IMR-90 (cell line): ENCODE data around the gene USP43. TPM values are rescaled to one million over a fixed set of nuclear protein-coding genes. Genes with fewer than 3 reads are reported as not detected.

Experiments
- ATAC-seq: fragments of 200-7000 bp; cut with Tn5 transposase; 2 replicates; pipeline ENCODE4 v1.9.1; 2020; ENCODE audit warnings: low read depth, mild to moderate bottlenecking, moderate library complexity
- BruUV-seq: library from RNA; stranded (reverse); fragments of 400-500 nt; replicated peaks from 2 replicates; lab custom pipeline; 2021; lab: Mats Ljungman, UMichigan
- CTCF ChIA-PET: fragments of 300-600 bp; formaldehyde crosslinking; extraction: SDS; loops from one replicate; lab custom pipeline; 2021; ENCODE audit warnings: antibody characterized with exemption; lab: Yijun Ruan, JAX
- POLR2A ChIA-PET: fragments of 300-600 bp; sonication (Branson Sonifier 250); formaldehyde crosslinking; loops from one replicate; lab custom pipeline; 2022; ENCODE audit warnings: antibody characterized with exemption; ENCODE audit not compliant: unreplicated experiment; lab: Charles Lee
- DNase-seq: peaks from one replicate; pipeline ENCODE4 v3.0.0; 2013
- H2AFZ ChIP-seq: replicated peaks from 2 replicates; pipeline ENCODE3; 2013; ENCODE audit warnings: low read length, mild to moderate bottlenecking; ENCODE audit not compliant: poor library complexity
- H2AK5ac ChIP-seq: 2 replicates; pipeline ENCODE4 v1.6.1; 2013; ENCODE audit warnings: low read depth, low read length, inconsistent platforms
- H2AK9ac ChIP-seq: replicated peaks from 2 replicates; pipeline ENCODE3; 2013; ENCODE audit warnings: mild to moderate bottlenecking, low read depth, low read length, moderate library complexity; ENCODE audit not compliant: poor library complexity
- H2BK120ac ChIP-seq: 2 replicates; pipeline ENCODE4 v1.6.1; 2013; ENCODE audit warnings: low read depth, low read length, inconsistent platforms
- H2BK15ac ChIP-seq: 3 replicates; pipeline ENCODE4 v1.6.1; 2013; ENCODE audit warnings: low read depth, low read length, inconsistent platforms
- H2BK20ac ChIP-seq: 2 replicates; pipeline ENCODE4 v1.6.1; 2013; ENCODE audit warnings: low read depth, mild to moderate bottlenecking, inconsistent platforms, low read length, moderate library complexity
- H2BK5ac ChIP-seq: 2 replicates; pipeline ENCODE4 v1.6.1; 2013; ENCODE audit warnings: mild to moderate bottlenecking, low read depth, low read length, inconsistent platforms; ENCODE audit not compliant: poor library complexity, severe bottlenecking
- H3K14ac ChIP-seq: replicated peaks from 2 replicates; pipeline ENCODE4 v1.6.1; 2013; ENCODE audit warnings: low read depth, low read length, inconsistent platforms
- H3K18ac ChIP-seq: 2 replicates; pipeline ENCODE4 v1.6.1; 2013; ENCODE audit warnings: low read depth, low read length, control low read depth
- H3K23ac ChIP-seq: 2 replicates; pipeline ENCODE4 v1.6.1; 2013; ENCODE audit warnings: low read depth, low read length, inconsistent platforms
- H3K27ac ChIP-seq: 2 replicates; pipeline ENCODE4 v1.5.1; 2013; ENCODE audit warnings: mild to moderate bottlenecking, control low read depth, low read length; ENCODE audit not compliant: insufficient read depth
- H3K27me3 ChIP-seq: 2 replicates; pipeline ENCODE4 v1.6.1; 2013; ENCODE audit warnings: low read length; ENCODE audit not compliant: control insufficient read depth, insufficient read depth
- H3K36me3 ChIP-seq: 2 replicates; pipeline ENCODE4 v1.6.1; 2013; ENCODE audit warnings: low read length, mixed read lengths; ENCODE audit not compliant: control insufficient read depth, insufficient read depth
- H3K4ac ChIP-seq: 2 replicates; pipeline ENCODE4 v1.6.1; 2013; ENCODE audit warnings: low read depth, low read length, inconsistent platforms
- H3K4me1 ChIP-seq: 2 replicates; pipeline ENCODE4 v1.6.1; 2013; ENCODE audit warnings: low read length, mixed read lengths; ENCODE audit not compliant: control insufficient read depth, insufficient read depth
- H3K4me2 ChIP-seq: 2 replicates; pipeline ENCODE4 v1.6.1; 2013; ENCODE audit warnings: low read depth, mild to moderate bottlenecking, control low read depth, low read length, moderate library complexity
- H3K4me3 ChIP-seq: 2 replicates; pipeline ENCODE4 v1.5.1; 2013; ENCODE audit warnings: low read depth, mild to moderate bottlenecking, control low read depth, low read length, moderate library complexity; ENCODE audit not compliant: insufficient read depth
- H3K56ac ChIP-seq: 2 replicates; pipeline ENCODE4 v1.6.1; 2013; ENCODE audit warnings: low read length, inconsistent platforms; ENCODE audit not compliant: insufficient read depth; ENCODE audit errors: extremely low read depth
- H3K79me1 ChIP-seq, 2 experiments: 2 replicates each; pipeline ENCODE4 v1.6.1; 2013; ENCODE audit warnings: low read length in 2 of 2, inconsistent platforms in 1 of 2, low read depth in 1 of 2
- H3K9ac ChIP-seq: 2 replicates; pipeline ENCODE4 v1.6.1; 2013; ENCODE audit warnings: low read depth, low read length, control low read depth
- H3K9me1 ChIP-seq: 2 replicates; pipeline ENCODE4 v1.6.1; 2013; ENCODE audit warnings: low read length, inconsistent platforms; ENCODE audit not compliant: insufficient read depth
- H3K9me3 ChIP-seq: 2 replicates; pipeline ENCODE4 v1.6.1; 2013; ENCODE audit warnings: low read length; ENCODE audit not compliant: control insufficient read depth, insufficient read depth
- H4K20me1 ChIP-seq: 2 replicates; pipeline ENCODE4 v1.6.1; 2013; ENCODE audit warnings: low read length, inconsistent platforms; ENCODE audit not compliant: insufficient read depth
- H4K5ac ChIP-seq: 2 replicates; pipeline ENCODE4 v1.6.1; 2013; ENCODE audit warnings: mild to moderate bottlenecking, low read depth, low read length, control low read depth
- H4K8ac ChIP-seq, 2 experiments: 2 replicates each; pipeline ENCODE4 v1.6.1; 2013; ENCODE audit warnings: low read depth in 2 of 2, low read length in 2 of 2, control low read depth in 1 of 2, inconsistent platforms in 1 of 2
- H4K91ac ChIP-seq: 2 replicates; pipeline ENCODE4 v1.6.1; 2013; ENCODE audit warnings: low read depth, low read length, inconsistent platforms; ENCODE audit not compliant: insufficient read depth
- BHLHE40 ChIP-seq: fragments of 150-350 bp; IDR thresholded peaks from 2 replicates; pipeline ENCODE4 v1.6.1; 2016; ENCODE audit warnings: mild to moderate bottlenecking, low read depth, low read length
- CEBPB ChIP-seq: IDR thresholded peaks from 2 replicates; pipeline ENCODE4 v1.6.1; 2012; ENCODE audit warnings: low read depth, low read length, improper control_type of control experiment
- FOS ChIP-seq: fragments of 150-350 bp; IDR thresholded peaks from 2 replicates; pipeline ENCODE4 v1.6.1; 2016; ENCODE audit warnings: low read depth, low read length
- MAFK ChIP-seq: IDR thresholded peaks from 2 replicates; pipeline ENCODE4 v1.6.1; 2012; ENCODE audit warnings: low read depth, low read length, improper control_type of control experiment
- MAZ ChIP-seq: IDR thresholded peaks from 2 replicates; pipeline ENCODE4 v1.6.1; 2012; ENCODE audit warnings: low read depth, mild to moderate bottlenecking, low read length, improper control_type of control experiment, moderate library complexity, borderline replicate concordance
- MXI1 ChIP-seq: IDR thresholded peaks from 2 replicates; pipeline ENCODE4 v1.6.1; 2012; ENCODE audit warnings: low read depth, mild to moderate bottlenecking, low read length, moderate library complexity, borderline replicate concordance
- NFE2L2 ChIP-seq: fragments of 150-350 bp; IDR thresholded peaks from 2 replicates; pipeline ENCODE4 v1.6.1; 2016; ENCODE audit warnings: low read depth, mild to moderate bottlenecking, low read length
- RAD21 ChIP-seq: IDR thresholded peaks from 2 replicates; pipeline ENCODE4 v1.6.1; 2012; ENCODE audit warnings: low read length, improper control_type of control experiment
- RCOR1 ChIP-seq: IDR thresholded peaks from 2 replicates; pipeline ENCODE4 v1.6.1; 2012; ENCODE audit warnings: mild to moderate bottlenecking, low read length, improper control_type of control experiment; ENCODE audit not compliant: insufficient replicate concordance
- RFX5 ChIP-seq: IDR thresholded peaks from 2 replicates; pipeline ENCODE4 v1.8.0; 2012; ENCODE audit warnings: low read depth, mild to moderate bottlenecking, low read length, moderate library complexity
- SMC3 ChIP-seq: fragments of 150-350 bp; IDR thresholded peaks from 2 replicates; pipeline ENCODE4 v1.6.1; 2016; ENCODE audit warnings: low read depth, mild to moderate bottlenecking, antibody characterized with exemption, low read length, moderate library complexity
- WGBS, 2 experiments: methylation state at CpG; one replicate each; pipeline versions ENCODE4 v1.1.5 to v1.1.7; 2013; ENCODE audit warnings: missing lambda C conversion rate in 2 of 2; ENCODE audit not compliant: insufficient read length in 1 of 2; ENCODE audit errors: extremely low coverage in 2 of 2; 5-methylcytosine and 5-hydroxymethylcytosine counted together
- dilution Hi-C: fragments of 300-500 bp; cut with HindIII; formaldehyde crosslinking; loops from one replicate; pipeline ENCODE4 v1.14.3; 2018; ENCODE audit warnings: low sequenced_read_pairs; ENCODE audit not compliant: unreplicated experiment
- in situ Hi-C: fragments of 300-500 bp; cut with MboI; formaldehyde crosslinking; loops from 3 replicates; pipeline ENCODE4 v1.14.3; 2019; ENCODE audit warnings: low sequenced_read_pairs, inconsistent platforms, mixed read lengths
- intact Hi-C: fragments of 100-400 bp; cut with micrococcal nuclease; formaldehyde crosslinking; loops from 2 replicates; pipeline ENCODE4 v1.10.0; 2022
- polyA plus RNA-seq, 3 experiments: library from polyadenylated mRNA; depleted of rRNA; stranded (reverse); fragments of >200 nt; gene quantifications; 2 replicates each; pipeline ENCODE4 v1.2.3, GENCODE V29; 2012; ENCODE audit warnings: low replicate concordance in 1 of 3
- total RNA-seq: library from RNA; depleted of rRNA; stranded (reverse); fragments of >200 nt; gene quantifications from 2 replicates; pipeline ENCODE4 v1.2.3, GENCODE V29; 2012
- TF ChIP-seq, protein P1 (sequence below): fragments of 150-350 bp; IDR thresholded peaks from 2 replicates; pipeline ENCODE4 v1.6.1; 2016; ENCODE audit warnings: low read depth, mild to moderate bottlenecking, low read length, moderate library complexity, borderline replicate concordance
- TF ChIP-seq, protein P2 (sequence below): conservative IDR thresholded peaks from 2 replicates; pipeline ENCODE4 v1.5.1; 2012; ENCODE audit warnings: mild to moderate bottlenecking, low read depth, low read length, improper control_type of control experiment
- TF ChIP-seq, protein P3 (sequence below): fragments of 150-350 bp; IDR thresholded peaks from 2 replicates; pipeline ENCODE4 v1.6.1; 2017; ENCODE audit warnings: mild to moderate bottlenecking, antibody characterized with exemption, low read length, low read depth

USP43 gene
- total and polyA plus RNA-seq, 2 of the 4 experiments (the other 2 are of a cell fraction): not detected

DNA sequence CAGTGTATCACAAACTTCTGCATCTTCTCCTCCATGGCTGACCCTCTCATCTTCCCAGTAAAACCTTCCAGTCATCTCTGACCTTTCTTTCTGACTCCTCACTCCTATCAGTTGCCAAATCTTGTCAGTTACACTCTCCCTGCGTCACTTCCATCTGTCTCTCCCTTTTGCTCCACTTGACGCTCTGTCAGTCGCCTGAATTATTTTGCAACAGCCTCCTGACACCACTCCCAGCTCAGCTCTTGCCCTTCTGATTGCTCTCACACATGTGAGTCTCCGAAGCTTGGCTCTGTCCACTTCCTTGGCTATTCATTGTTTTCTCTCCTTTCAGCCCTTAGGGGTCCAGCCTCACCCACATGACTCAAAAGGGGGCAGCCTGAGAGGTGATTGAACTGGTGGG lies 118.3 kb downstream of the USP43 start:
- WGBS, 2 experiments: 9% methylated on average over 3 of the region's 4 CpGs; no CpG with 5 or more reads in 1 of the 2 experiments
- H3K9me1 ChIP-seq: no peaks in the 10 kb centered on the region
- ChIA-PET CTCF (no interaction called here), POLR2A (no interaction called here)
- no peak overlapping the region for H3K4me3 ChIP-seq
- H3K27me3 ChIP-seq: no peaks in the 10 kb centered on the region; the same call in 1 of the 2 replicates
- H2BK5ac ChIP-seq: no peak overlapping the region
- H2AK9ac ChIP-seq: no peak overlapping the region
- DNase-seq (no peak), ATAC-seq (no peak)
- H2BK20ac ChIP-seq: no peak overlapping the region
- no peaks in the 10 kb centered on the region for H3K4me1 ChIP-seq
- no peak overlapping the region for H3K23ac ChIP-seq
- BruUV-seq: no TSS peak
- H3K56ac ChIP-seq: no peak overlapping the region
- no peaks in the 10 kb centered on the region for H3K36me3 ChIP-seq
- no peaks in the 10 kb centered on the region for H3K79me1 ChIP-seq
- H4K8ac ChIP-seq: no peak overlapping the region
- no peak overlapping the region for H2AK5ac ChIP-seq
- H3K4me2 ChIP-seq: no peak overlapping the region
- intact Hi-C loops (no loop called here), in situ Hi-C loops (no loop called here), dilution Hi-C loops (no loop called here)
- H3K9ac ChIP-seq: no peak overlapping the region
- TF ChIP-seq MAFK (no peak), MXI1 (no peak), RFX5 (no peak), NFE2L2 (no peak), FOS (no peak), CEBPB (no peak), RAD21 (no peak), RCOR1 (no peak), BHLHE40 (no peak), MAZ (no peak), SMC3 (no peak)
- TF ChIP-seq, protein P1, sequence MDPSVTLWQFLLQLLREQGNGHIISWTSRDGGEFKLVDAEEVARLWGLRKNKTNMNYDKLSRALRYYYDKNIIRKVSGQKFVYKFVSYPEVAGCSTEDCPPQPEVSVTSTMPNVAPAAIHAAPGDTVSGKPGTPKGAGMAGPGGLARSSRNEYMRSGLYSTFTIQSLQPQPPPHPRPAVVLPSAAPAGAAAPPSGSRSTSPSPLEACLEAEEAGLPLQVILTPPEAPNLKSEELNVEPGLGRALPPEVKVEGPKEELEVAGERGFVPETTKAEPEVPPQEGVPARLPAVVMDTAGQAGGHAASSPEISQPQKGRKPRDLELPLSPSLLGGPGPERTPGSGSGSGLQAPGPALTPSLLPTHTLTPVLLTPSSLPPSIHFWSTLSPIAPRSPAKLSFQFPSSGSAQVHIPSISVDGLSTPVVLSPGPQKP: no peak
- TF ChIP-seq, protein P2, sequence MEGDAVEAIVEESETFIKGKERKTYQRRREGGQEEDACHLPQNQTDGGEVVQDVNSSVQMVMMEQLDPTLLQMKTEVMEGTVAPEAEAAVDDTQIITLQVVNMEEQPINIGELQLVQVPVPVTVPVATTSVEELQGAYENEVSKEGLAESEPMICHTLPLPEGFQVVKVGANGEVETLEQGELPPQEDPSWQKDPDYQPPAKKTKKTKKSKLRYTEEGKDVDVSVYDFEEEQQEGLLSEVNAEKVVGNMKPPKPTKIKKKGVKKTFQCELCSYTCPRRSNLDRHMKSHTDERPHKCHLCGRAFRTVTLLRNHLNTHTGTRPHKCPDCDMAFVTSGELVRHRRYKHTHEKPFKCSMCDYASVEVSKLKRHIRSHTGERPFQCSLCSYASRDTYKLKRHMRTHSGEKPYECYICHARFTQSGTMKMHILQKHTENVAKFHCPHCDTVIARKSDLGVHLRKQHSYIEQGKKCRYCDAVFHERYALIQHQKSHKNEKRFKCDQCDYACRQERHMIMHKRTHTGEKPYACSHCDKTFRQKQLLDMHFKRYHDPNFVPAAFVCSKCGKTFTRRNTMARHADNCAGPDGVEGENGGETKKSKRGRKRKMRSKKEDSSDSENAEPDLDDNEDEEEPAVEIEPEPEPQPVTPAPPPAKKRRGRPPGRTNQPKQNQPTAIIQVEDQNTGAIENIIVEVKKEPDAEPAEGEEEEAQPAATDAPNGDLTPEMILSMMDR: no peak
- TF ChIP-seq, protein P3, sequence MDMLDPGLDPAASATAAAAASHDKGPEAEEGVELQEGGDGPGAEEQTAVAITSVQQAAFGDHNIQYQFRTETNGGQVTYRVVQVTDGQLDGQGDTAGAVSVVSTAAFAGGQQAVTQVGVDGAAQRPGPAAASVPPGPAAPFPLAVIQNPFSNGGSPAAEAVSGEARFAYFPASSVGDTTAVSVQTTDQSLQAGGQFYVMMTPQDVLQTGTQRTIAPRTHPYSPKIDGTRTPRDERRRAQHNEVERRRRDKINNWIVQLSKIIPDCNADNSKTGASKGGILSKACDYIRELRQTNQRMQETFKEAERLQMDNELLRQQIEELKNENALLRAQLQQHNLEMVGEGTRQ: no peak
- no peak overlapping the region for H2BK120ac ChIP-seq
- no peak overlapping the region for H3K4ac ChIP-seq
- no peaks in the 10 kb centered on the region for H3K9me3 ChIP-seq
- H2BK15ac ChIP-seq: no peak overlapping the region
- H4K91ac ChIP-seq: no peak overlapping the region
- no peak overlapping the region for H3K27ac ChIP-seq
- H2AFZ ChIP-seq: no peak overlapping the region
- H4K20me1 ChIP-seq: no peaks in the 10 kb centered on the region
- H3K14ac ChIP-seq: no peak overlapping the region
- no peak overlapping the region for H4K5ac ChIP-seq
- H3K18ac ChIP-seq: no peak overlapping the region
